Measurements from ENCODE around the gene ZNF320.
"Not testable (repeated sequence)": the region's sequence is repeated elsewhere in the genome, so short reads cannot be mapped to it uniquely, and the experiment has no call there.

- not testable (repeated sequence) for TF ChIP-seq CTCF (IDR thresholded peaks at IDR 0.05); EP300 (IDR thresholded peaks at IDR 0.05; ENCODE audit: low read depth); POLR2AphosphoS5 (IDR thresholded peaks at IDR 0.05)
Observed at GRCh38 chr19:52904052-52904780, 6.8 kb upstream of the ZNF320 start.
